ENCODE data around the gene HDHD3.

DNA sequence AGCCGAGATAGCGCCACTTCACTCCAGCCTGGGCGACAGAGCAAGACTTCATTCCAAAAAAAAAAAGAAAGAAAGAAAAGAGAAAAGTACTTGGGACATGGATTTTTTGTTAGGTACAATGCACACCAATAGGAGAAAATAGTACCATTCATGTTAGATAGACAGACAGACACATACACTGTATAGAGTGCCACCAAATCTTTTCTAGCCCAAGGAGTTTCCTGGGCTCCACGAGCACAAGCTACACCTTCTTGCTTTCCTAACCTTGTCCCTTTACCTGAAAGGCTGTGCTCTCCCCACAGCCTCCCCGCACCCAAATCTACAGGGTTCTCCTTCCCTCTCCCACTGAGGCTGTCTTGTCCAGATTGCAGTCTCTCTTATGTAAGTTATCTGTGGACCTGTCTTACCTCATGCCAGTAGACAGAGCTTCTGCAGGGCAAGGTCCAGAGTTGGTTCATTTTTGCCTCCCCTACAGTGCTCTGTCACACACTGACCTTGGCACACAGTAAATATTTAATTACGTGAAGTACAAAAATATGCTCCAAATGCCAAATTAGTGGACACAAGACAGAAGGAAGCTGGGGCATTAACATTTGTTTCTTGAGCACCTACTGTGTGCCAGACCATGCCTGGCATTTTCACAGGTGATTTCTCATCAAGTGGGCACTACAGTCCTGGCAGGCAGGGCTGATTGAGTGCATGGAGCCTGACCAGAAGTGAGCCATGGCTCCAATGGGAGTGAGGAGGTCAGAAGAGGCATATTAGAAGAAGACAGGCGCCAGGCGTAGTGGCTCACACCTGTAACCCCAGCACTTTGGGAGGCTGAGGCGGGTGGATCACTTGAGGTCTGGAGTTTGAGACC, 18.4 kb upstream of the HDHD3 start:
- TF ChIP-seq POU2F2 (IDR thresholded peaks at IDR 0.05; ENCODE audit: low read depth, low read length) (no peak), TAF1 (IDR thresholded peaks at IDR 0.05; ENCODE audit: low read depth, low read length) (no peak), POLR2A (IDR thresholded peaks at IDR 0.05; ENCODE audit: low read depth, low read length) (no peak), PAX5 (IDR thresholded peaks at IDR 0.05; ENCODE audit: insufficient read depth, low read length, severe bottlenecking) (no peak), POLR2AphosphoS5 (IDR thresholded peaks at IDR 0.05; ENCODE audit: low read depth, low read length) (no peak), SPI1 (IDR thresholded peaks at IDR 0.05; ENCODE audit: low read depth, low read length) (no peak)

Measured in GM12891 (cell line).